Activated T-helper 2 cell treated with anti-CD3 and anti-CD28 coated beads, Interferon-gamma antibody, Interleukin-2, Interleukin-4, amounts not matched to agents 10 μg/mL and 5 μg/mL and 100 μg/mL, durations not matched to agents 14 hours and 24 hours and 36 hours (primary cell): ENCODE results near the gene OR13A1. TPM values are rescaled to one million over a fixed set of nuclear protein-coding genes. Genes with fewer than 3 reads are reported as not detected.

ENCODE experiments used
- total RNA-seq: library from RNA; stranded (reverse); gene quantifications from 2 replicates; pipeline ENCODE4 v1.2.3, GENCODE V29; 2022

The OR13A1 gene
- total RNA-seq, 1 donor from 2014 or later, result not detected

Other genes with a start within 250 kb of the OR13A1 start
- gene ALOX5, start 58.6 kb upstream of the OR13A1 start, total RNA-seq, result 0.21 and 0.32 TPM in 2 replicates